Ovary (tissue), 3 donors: ENCODE data around the gene USF2.

Source experiments
- CTCF ChIP-seq, 3 donors: fragments of 450-650 bp in 2 of 3; fragments of 200-600 bp in 1 of 3; IDR thresholded peaks; one replicate each; pipeline versions ENCODE4 v1.5.1 to v1.8.0; 2016 to 2022; ENCODE audit warnings: antibody characterized with exemption in 3 of 3, mild to moderate bottlenecking in 1 of 3
- EP300 ChIP-seq: sonication (generic); formaldehyde crosslinking; IDR thresholded peaks from one replicate; pipeline ENCODE4 v1.6.1; 2017; ENCODE audit warnings: antibody characterized with exemption
- POLR2A ChIP-seq: fragments of 450-650 bp; IDR thresholded peaks from one replicate; pipeline ENCODE4 v1.6.1; 2017; ENCODE audit warnings: antibody characterized with exemption, mild to moderate bottlenecking, moderate library complexity
- donor health status: DM: no; HTN: no; CAD: no.

- no peak for TF ChIP-seq POLR2A
- TF ChIP-seq CTCF (IDR thresholded peaks at IDR 0.05) = no peak
- no peak for TF ChIP-seq EP300
Observed at GRCh38 chr19:35231956-35232645, 36.7 kb upstream of the USF2 start.
